ENCODE results near the gene FBXL16.

Gene FBXL16

GRCh38 chr16:680967-681745 lies 24.4 kb downstream of the FBXL16 start:
- peaks cover 47% of the 10 kb centered on the region for H4K20me1 ChIP-seq (ENCODE audit: insufficient read depth, low read length)
- DNase-seq (no peak), ATAC-seq (ENCODE audit: insufficient read depth, low read depth) (no peak)
- no peak overlapping the region for H2AFZ ChIP-seq (ENCODE audit: low read depth, low read length)
- H3K27me3 ChIP-seq (ENCODE audit: insufficient read depth, low read length, poor library complexity): no peaks in the 10 kb centered on the region
- peak overlapping the region; percentile 99 for H3K4me2 ChIP-seq (ENCODE audit: insufficient read depth, low read length)
- peak overlapping the region; percentile 82 for H3K9ac ChIP-seq (ENCODE audit: low read depth, low read length)
- H3K4me1 ChIP-seq (ENCODE audit: insufficient read depth, low read length): peaks cover 66% of the 10 kb centered on the region
- H3K4me3 ChIP-seq (ENCODE audit: low read depth in 1 of 2, low read length in 2 of 2): peak overlapping the region; percentile 42 to 98; a peak in 3 of 4 replicates
- TF ChIP-seq CTCF (IDR thresholded peaks at IDR 0.05; ENCODE audit: borderline replicate concordance, extremely low read depth, low read length, poor library complexity, severe bottlenecking) (no peak), EZH2 (IDR thresholded peaks at IDR 0.05; ENCODE audit: borderline replicate concordance, low read depth, low read length, severe bottlenecking) (no peak)
- peak overlapping the region; percentile 76 for H3K27ac ChIP-seq (ENCODE audit: low read length)
- H3K9me3 ChIP-seq (ENCODE audit: insufficient read depth, low read length, severe bottlenecking): no peaks in the 10 kb centered on the region
- peaks cover 49% of the 10 kb centered on the region for H3K36me3 ChIP-seq (ENCODE audit: insufficient read depth, low read length)
- H3K79me2 ChIP-seq (ENCODE audit: insufficient read depth, low read length): peaks cover 37% of the 10 kb centered on the region

- Histone ChIP-seq H3K4me1 (ENCODE audit: insufficient read depth, low read length) (peaks cover 60% of the 10 kb centered on the region), H3K9me3 (ENCODE audit: insufficient read depth, low read length, severe bottlenecking) (no peaks in the 10 kb centered on the region), H3K36me3 (ENCODE audit: insufficient read depth, low read length) (peaks cover 43% of the 10 kb centered on the region), H3K4me2 (ENCODE audit: insufficient read depth, low read length) (peak overlapping the region; percentile 99), H4K20me1 (ENCODE audit: insufficient read depth, low read length) (peaks cover 48% of the 10 kb centered on the region), H3K4me3 (ENCODE audit: low read depth in 1 of 2, low read length in 2 of 2) (peak overlapping the region; percentile 42 to 98; a peak in 3 of 4 replicates), H3K27me3 (ENCODE audit: insufficient read depth, low read length, poor library complexity) (no peaks in the 10 kb centered on the region), H3K79me2 (ENCODE audit: insufficient read depth, low read length) (peaks cover 37% of the 10 kb centered on the region), H3K9ac (ENCODE audit: low read depth, low read length) (peak overlapping the region; percentile 82), H2AFZ (ENCODE audit: low read depth, low read length) (peak overlapping the region; percentile 80), H3K27ac (ENCODE audit: low read length) (peak overlapping the region; percentile 76)
- no peak for TF ChIP-seq EZH2 (IDR thresholded peaks at IDR 0.05; ENCODE audit: borderline replicate concordance, low read depth, low read length, severe bottlenecking)
- TF ChIP-seq CTCF (IDR thresholded peaks at IDR 0.05; ENCODE audit: borderline replicate concordance, extremely low read depth, low read length, poor library complexity, severe bottlenecking): no peak
- ATAC-seq (ENCODE audit: insufficient read depth, low read depth) (no peak), DNase-seq (no peak)
Observed at GRCh38 chr16:680625-680945, 25.0 kb downstream of the FBXL16 start.

GRCh38 chr16:679814-680624 lies 25.6 kb downstream of the FBXL16 start, which contains the start of gene STUB1:
Gene STUB1, plus strand, starts transcription at chr16:680410. Its CDS starts 116 bp downstream, at chr16:680526.
- H4K20me1 ChIP-seq (ENCODE audit: insufficient read depth, low read length): peaks cover 52% of the 10 kb centered on the region
- peak within 1 kb of the TSS; percentile 82 for H3K9ac ChIP-seq (ENCODE audit: low read depth, low read length)
- peaks cover 38% of the 10 kb centered on the region for H3K36me3 ChIP-seq (ENCODE audit: insufficient read depth, low read length)
- peak within 1 kb of the TSS; percentile 99 for H3K4me2 ChIP-seq (ENCODE audit: insufficient read depth, low read length)
- peak within 1 kb of the TSS; percentile 87 for H3K27ac ChIP-seq (ENCODE audit: low read length)
- no peaks in the 10 kb centered on the region for H3K27me3 ChIP-seq (ENCODE audit: insufficient read depth, low read length, poor library complexity)
- H3K4me3 ChIP-seq (ENCODE audit: low read depth in 1 of 2, low read length in 2 of 2): peak within 1 kb of the TSS; percentile 42 to 98; a peak in 3 of 4 replicates
- TF ChIP-seq CTCF (IDR thresholded peaks at IDR 0.05; ENCODE audit: borderline replicate concordance, extremely low read depth, low read length, poor library complexity, severe bottlenecking): no peak
- no peak for TF ChIP-seq EZH2 (IDR thresholded peaks at IDR 0.05; ENCODE audit: borderline replicate concordance, low read depth, low read length, severe bottlenecking)
- DNase-seq (peak; percentile 93), ATAC-seq (ENCODE audit: insufficient read depth, low read depth) (peak; percentile 53)
- peak within 1 kb of the TSS; percentile 80 for H2AFZ ChIP-seq (ENCODE audit: low read depth, low read length)
- H3K79me2 ChIP-seq (ENCODE audit: insufficient read depth, low read length): peaks cover 37% of the 10 kb centered on the region
- H3K4me1 ChIP-seq (ENCODE audit: insufficient read depth, low read length): peaks cover 55% of the 10 kb centered on the region
- H3K9me3 ChIP-seq (ENCODE audit: insufficient read depth, low read length, severe bottlenecking): no peaks in the 10 kb centered on the region
